Myocyte (in vitro differentiated cells): ENCODE results near the gene LRBA. TPM values are rescaled to one million over a fixed set of nuclear protein-coding genes. Genes with fewer than 3 reads are reported as not detected.
A peak's percentile ranks its signal among the peaks of the same experiment; 100 is the strongest.
"Not testable (repeated sequence)": the region's sequence is repeated elsewhere in the genome, so short reads cannot be mapped to it uniquely, and the experiment has no call there.

ENCODE experiments used
- DNase-seq: peaks from one replicate; pipeline ENCODE4 v3.0.0-alpha.2; 2012; ENCODE audit warnings: low read depth
- total RNA-seq: library from RNA; depleted of rRNA; stranded (reverse); fragments of >200 nt; gene quantifications from 2 replicates; pipeline ENCODE4 v1.2.3, GENCODE V29; 2014

The LRBA gene
- total RNA-seq, 1 donor from 2014 or later, result 52.8 TPM

GRCh38 chr4:150510176-150510865 lies 504.8 kb downstream of the LRBA start:
- DNase-seq, result peak; percentile 55

- DNase-seq, result not testable (repeated sequence)
Measured at GRCh38 chr4:150507656-150508055, 507.4 kb downstream of the LRBA start.

GRCh38 chr4:150501983-150502382 lies 513.1 kb downstream of the LRBA start:
- DNase-seq, result no peak

- DNase-seq, result peak; percentile 37
Measured at GRCh38 chr4:150501009-150501727, 513.9 kb downstream of the LRBA start.

GRCh38 chr4:150497612-150498011 lies 517.5 kb downstream of the LRBA start:
- DNase-seq, result no peak

- DNase-seq, result no peak
Measured at GRCh38 chr4:150495550-150495949, 519.5 kb downstream of the LRBA start.

- DNase-seq, result no peak
Measured at GRCh38 chr4:150493851-150494250, 521.2 kb downstream of the LRBA start.

- no peak for DNase-seq
Measured at GRCh38 chr4:150491132-150492049, 523.7 kb downstream of the LRBA start.

DNA sequence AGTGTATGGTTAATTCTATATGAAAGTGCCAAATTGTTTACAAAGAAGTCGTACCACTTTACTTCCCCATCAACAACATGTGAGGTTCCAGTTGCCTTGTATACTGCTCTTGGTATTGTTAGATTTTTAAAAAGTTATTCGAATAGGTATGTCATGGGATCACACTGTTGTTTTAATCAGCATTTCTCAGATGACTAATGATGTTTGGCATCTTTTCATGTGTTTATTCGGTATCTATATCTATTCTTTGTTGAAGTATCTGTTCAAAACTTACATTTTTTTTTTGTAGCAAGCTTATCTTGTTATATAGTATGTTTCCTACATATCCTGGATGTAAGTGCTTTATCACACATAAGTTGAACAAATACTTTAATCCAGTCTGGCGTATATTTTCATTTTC lies 532.5 kb downstream of the LRBA start:
- no peak for DNase-seq

DNA sequence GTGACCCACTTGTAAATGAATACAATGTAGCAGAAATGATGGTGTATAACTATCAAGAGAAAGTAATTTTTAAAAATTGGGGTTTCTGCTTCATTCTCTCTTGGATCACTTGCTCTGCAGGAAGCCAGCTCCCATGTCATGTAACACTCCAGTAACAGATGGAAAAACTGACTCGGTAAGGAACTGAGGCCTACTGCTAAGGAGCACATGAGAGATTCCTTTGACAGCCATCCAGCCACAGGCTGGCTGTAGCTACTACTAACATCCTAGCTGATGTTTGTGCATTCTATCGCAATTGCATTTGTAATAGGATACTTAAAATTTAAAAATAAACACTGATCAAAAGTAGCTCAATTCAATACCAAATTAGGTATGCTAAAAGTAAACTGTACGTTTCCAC lies 535.4 kb downstream of the LRBA start:
- peak; percentile 32 for DNase-seq

- DNase-seq, result no peak
Measured at GRCh38 chr4:150477869-150478268, 537.2 kb downstream of the LRBA start.

- no peak for DNase-seq
Measured at GRCh38 chr4:150476776-150477175, 538.3 kb downstream of the LRBA start.

DNA sequence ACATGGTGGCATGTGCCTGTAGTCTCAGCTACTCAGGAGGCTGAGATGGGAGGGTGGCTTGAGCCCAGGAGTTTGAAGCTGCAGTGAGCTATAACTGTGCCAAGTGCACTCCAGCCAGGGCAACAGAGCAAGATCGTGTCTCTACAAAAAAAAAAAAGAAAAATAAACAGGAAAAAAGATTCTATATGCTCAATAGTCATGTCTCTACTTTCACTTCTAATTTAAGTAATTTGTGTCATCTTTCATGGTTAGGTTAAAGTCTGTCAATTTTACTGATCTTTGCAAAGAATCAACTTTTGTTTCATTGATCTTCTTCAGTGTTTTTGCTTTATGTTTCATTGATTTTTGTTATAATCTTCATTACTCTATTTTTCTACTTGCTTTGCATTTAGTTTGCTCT lies 539.3 kb downstream of the LRBA start:
- DNase-seq, result no peak

DNA sequence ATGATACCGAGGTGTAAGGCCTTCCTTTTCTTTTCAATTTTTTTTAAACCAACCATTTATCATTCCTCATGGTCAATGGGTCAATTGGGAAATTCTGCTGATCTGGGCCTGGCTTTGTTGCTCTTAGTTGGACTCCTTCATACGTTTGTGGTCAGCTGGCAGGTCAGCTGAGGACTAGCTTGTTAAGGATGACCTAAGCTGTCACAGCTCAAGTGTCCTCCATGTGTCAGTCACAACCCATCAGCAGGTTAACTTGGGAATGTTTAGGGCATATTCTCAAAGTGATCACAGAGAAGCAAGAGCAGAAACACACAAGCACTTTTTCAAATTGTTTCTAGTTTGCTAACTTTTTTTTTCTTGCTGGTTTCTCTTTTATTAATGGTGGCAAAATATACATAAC lies 550.6 kb downstream of the LRBA start:
- DNase-seq, result peak; percentile 41

- no peak for DNase-seq
Measured at GRCh38 chr4:150462743-150463142, 552.3 kb downstream of the LRBA start.

- no peak for DNase-seq
Measured at GRCh38 chr4:150461957-150462356, 553.1 kb downstream of the LRBA start.

DNA sequence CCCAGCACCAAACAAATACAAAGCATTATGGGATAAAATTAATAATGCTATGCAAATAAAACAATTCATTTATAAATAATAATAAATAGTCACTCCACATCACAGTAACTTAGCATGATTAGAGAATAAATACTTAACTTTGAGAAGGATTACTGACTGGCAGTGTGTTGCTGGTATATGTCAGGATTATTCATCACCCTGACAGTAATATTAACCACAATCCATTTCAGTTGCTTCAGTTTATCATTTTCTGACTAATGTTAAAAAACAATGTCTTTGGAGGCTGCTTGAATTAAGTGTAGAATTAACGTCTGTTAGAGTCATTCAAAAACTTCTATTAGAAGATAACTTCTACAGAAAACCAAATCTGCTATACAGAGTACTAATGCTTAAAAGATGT lies 557.3 kb downstream of the LRBA start:
- DNase-seq, result peak; percentile 16

DNA sequence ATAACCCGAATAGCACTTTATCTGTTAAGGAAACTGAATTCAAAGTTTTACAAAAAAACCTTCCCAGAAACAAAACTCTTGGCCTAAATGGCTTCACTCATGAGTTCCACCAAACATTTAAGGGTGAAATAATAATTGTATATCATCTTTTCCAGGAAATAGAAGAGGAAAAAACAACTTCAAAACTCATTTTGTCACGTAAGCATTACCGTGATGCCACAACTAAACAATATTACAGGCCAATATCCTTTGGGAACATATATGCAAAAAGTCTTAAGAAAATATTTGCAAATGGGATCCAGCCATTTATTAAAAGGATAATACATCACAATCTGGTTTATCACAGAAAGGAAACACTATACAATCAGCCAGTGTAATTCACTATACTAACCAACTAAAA lies 563.2 kb downstream of the LRBA start:
- no peak for DNase-seq

GRCh38 chr4:150447356-150447755 lies 567.7 kb downstream of the LRBA start:
- DNase-seq, result no peak

DNA sequence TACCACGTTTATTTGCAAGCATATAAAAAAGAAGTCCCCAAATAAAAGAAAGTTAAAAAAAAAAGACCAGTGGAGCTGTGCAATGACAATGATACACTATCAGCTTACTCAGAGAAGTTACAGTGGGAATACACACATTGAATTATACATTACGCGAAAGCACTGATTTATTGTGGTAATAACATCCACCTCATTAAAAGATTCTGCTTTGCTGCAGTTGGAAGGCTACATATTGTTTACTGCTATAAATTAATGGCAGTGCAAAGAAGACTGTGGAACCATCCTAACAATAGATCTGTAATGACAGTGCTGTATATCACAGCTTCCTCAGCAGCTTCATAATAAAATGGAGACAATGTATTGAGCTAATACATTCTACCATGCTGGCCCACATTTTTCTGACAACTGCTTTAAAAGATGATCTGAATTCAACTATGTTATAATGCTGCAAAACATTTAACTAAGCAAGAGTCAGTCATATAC lies 575.6 kb downstream of the LRBA start:
- DNase-seq, result no peak

- DNase-seq, result peak; percentile 13
Measured at GRCh38 chr4:150436598-150437370, 578.3 kb downstream of the LRBA start.
